GM12891 (cell line): ENCODE measurements around the gene PIP4K2A.

Experiments used
- POLR2AphosphoS5 ChIP-seq: IDR thresholded peaks from 2 replicates; pipeline ENCODE4 v1.6.1; 2011; ENCODE audit warnings: low read depth, low read length, control low read depth
- SPI1 ChIP-seq: IDR thresholded peaks from 2 replicates; pipeline ENCODE4 v1.6.1; 2011; ENCODE audit warnings: low read depth, low read length, control low read depth

DNA sequence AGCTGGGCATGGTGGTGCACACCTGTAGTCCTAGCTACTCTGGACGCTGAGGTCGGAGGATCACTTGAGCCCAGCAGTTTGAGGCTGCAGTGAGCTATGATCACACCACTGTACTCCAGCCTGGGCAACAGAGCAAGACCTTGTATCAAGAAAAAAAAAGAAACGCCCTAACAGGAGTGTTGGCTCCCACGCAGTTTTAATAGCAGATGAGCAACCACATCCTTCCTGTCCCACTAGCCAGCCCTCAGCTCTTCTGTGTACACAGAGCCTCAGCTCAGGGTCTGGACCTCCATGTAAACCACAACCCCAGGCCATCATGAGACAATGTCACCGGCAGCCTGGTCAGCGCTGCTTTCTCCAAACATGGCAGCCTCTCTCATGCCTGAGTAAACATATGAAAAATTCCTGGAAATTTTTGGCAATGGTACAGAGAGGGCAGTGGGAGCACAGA, 108.2 kb downstream of the PIP4K2A start:
- TF ChIP-seq POLR2AphosphoS5 (no peak), SPI1 (0 out of 2 replicates have a peak, but pooled peaks have one; percentile 21)
